GM23248 (cell line): ENCODE results near the gene GPS1.

Source experiments
- EZH2 ChIP-seq: fragments of 200-600 bp; sonication (generic); IDR thresholded peaks from 2 replicates; pipeline ENCODE4 v1.6.1; 2018; ENCODE audit warnings: antibody characterized with exemption, mild to moderate bottlenecking; ENCODE audit not compliant: insufficient read depth, poor library complexity, severe bottlenecking
- EZH2phosphoT487 ChIP-seq: fragments of 200-600 bp; sonication (generic); IDR thresholded peaks from 2 replicates; pipeline ENCODE4 v1.6.1; 2018; ENCODE audit warnings: antibody characterized with exemption, moderate library complexity, mild to moderate bottlenecking, low read depth; ENCODE audit not compliant: insufficient read depth

GRCh38 chr17:82053556-82054263 lies 2.0 kb downstream of the GPS1 start:
- TF ChIP-seq EZH2 (no peak), EZH2phosphoT487 (no peak)
